ENCODE data around the gene PFN1. TPM values are rescaled to one million over a fixed set of nuclear protein-coding genes. Genes with fewer than 3 reads are reported as not detected.

Gene PFN1
- total RNA-seq, 1 donor from 2014 or later, result 339 TPM

GRCh38 chr17:4896332-4897197 lies 51.8 kb downstream of the PFN1 start:
- no peak for DNase-seq (ENCODE audit: low spot score)

DNA sequence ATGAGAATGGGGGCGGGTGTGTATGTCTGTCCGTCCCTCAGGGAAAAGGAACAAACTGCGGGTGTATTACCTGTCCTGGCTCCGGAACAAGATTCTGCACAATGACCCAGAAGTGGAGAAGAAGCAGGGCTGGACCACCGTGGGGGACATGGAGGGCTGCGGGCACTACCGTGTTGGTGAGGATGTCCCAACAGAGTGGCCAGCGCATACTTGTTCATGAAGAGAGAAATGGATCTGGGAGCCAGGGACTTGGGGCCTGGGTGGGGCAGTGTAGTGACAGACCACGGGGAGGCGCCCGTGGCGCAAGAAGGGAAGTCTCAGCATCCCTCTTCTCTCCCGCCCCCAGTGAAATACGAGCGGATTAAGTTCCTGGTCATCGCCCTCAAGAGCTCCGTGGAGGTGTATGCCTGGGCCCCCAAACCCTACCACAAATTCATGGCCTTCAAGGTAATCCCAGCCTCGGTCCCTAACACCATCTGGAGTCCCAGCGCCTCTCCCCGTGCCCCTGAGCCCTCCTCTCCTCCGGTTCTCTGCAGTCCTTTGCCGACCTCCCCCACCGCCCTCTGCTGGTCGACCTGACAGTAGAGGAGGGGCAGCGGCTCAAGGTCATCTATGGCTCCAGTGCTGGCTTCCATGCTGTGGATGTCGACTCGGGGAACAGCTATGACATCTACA lies 52.5 kb downstream of the PFN1 start:
- DNase-seq (ENCODE audit: low spot score), result no peak

Other genes starting within 250 kb of the PFN1 start
- 16.1 TPM for gene PELP1, start 244.4 kb downstream of the PFN1 start, total RNA-seq (ENCODE audit: insufficient read depth, low replicate concordance)
- 3.1 TPM for gene ARRB2, start 237.9 kb downstream of the PFN1 start, total RNA-seq (ENCODE audit: insufficient read depth, low replicate concordance)
- 5.3 TPM for gene MED11, start 217.1 kb downstream of the PFN1 start, total RNA-seq (ENCODE audit: insufficient read depth, low replicate concordance)
- not detected for gene ZMYND15, start 208.7 kb downstream of the PFN1 start, total RNA-seq (ENCODE audit: insufficient read depth, low replicate concordance)
- gene CXCL16, start 208.6 kb downstream of the PFN1 start, total RNA-seq (ENCODE audit: insufficient read depth, low replicate concordance), result 2.4 TPM
- not detected for gene TM4SF5, start 176.6 kb downstream of the PFN1 start, total RNA-seq (ENCODE audit: insufficient read depth, low replicate concordance)
- not detected for gene VMO1, start 162.2 kb downstream of the PFN1 start, total RNA-seq (ENCODE audit: insufficient read depth, low replicate concordance)
- not detected for gene GLTPD2, start 159.6 kb downstream of the PFN1 start, total RNA-seq (ENCODE audit: insufficient read depth, low replicate concordance)
- 32.7 TPM for gene PSMB6, start 152.4 kb downstream of the PFN1 start, total RNA-seq (ENCODE audit: insufficient read depth, low replicate concordance)
- 16.6 TPM for gene PLD2, start 141.4 kb downstream of the PFN1 start, total RNA-seq (ENCODE audit: insufficient read depth, low replicate concordance)
- 10.1 TPM for gene MINK1, start 115.2 kb downstream of the PFN1 start, total RNA-seq (ENCODE audit: insufficient read depth, low replicate concordance)
- 11.3 TPM for gene C17orf107, start 49.0 kb downstream of the PFN1 start, total RNA-seq (ENCODE audit: insufficient read depth, low replicate concordance)
- not detected for gene CHRNE, start 45.4 kb downstream of the PFN1 start, total RNA-seq (ENCODE audit: insufficient read depth, low replicate concordance)
- 0.72 TPM for gene GP1BA, start 16.3 kb downstream of the PFN1 start, total RNA-seq (ENCODE audit: insufficient read depth, low replicate concordance)
- gene SLC25A11, start 8.5 kb downstream of the PFN1 start, total RNA-seq (ENCODE audit: insufficient read depth, low replicate concordance), result 28.9 TPM
- gene RNF167, start 8.3 kb downstream of the PFN1 start, total RNA-seq (ENCODE audit: insufficient read depth, low replicate concordance), result 10.8 TPM
- 12.0 TPM for gene ENO3, start 2.6 kb upstream of the PFN1 start, total RNA-seq (ENCODE audit: insufficient read depth, low replicate concordance)
- gene SPAG7, start 19.3 kb upstream of the PFN1 start, total RNA-seq (ENCODE audit: insufficient read depth, low replicate concordance), result 40.2 TPM
- 1.7 TPM for gene CAMTA2, start 39.1 kb upstream of the PFN1 start, total RNA-seq (ENCODE audit: insufficient read depth, low replicate concordance)
- gene INCA1, start 49.0 kb upstream of the PFN1 start, total RNA-seq (ENCODE audit: insufficient read depth, low replicate concordance), result 2.9 TPM
- 35.6 TPM for gene KIF1C, start 49.4 kb upstream of the PFN1 start, total RNA-seq (ENCODE audit: insufficient read depth, low replicate concordance)
- 1.4 TPM for gene SLC52A1, start 86.9 kb upstream of the PFN1 start, total RNA-seq (ENCODE audit: insufficient read depth, low replicate concordance)
- 7.0 TPM for gene ZFP3, start 129.9 kb upstream of the PFN1 start, total RNA-seq (ENCODE audit: insufficient read depth, low replicate concordance)
- 4.1 TPM for gene ZNF232, start 163.3 kb upstream of the PFN1 start, total RNA-seq (ENCODE audit: insufficient read depth, low replicate concordance)
- gene USP6, start 167.5 kb upstream of the PFN1 start, total RNA-seq (ENCODE audit: insufficient read depth, low replicate concordance), result 1.9 TPM
- 29.1 TPM for gene ZNF594, start 243.3 kb upstream of the PFN1 start, total RNA-seq (ENCODE audit: insufficient read depth, low replicate concordance)